ELR (cell line): ENCODE measurements around the gene PFDN2.
A peak's percentile ranks its signal among the peaks of the same experiment; 100 is the strongest.

Source experiments
- DNase-seq: peaks from one replicate; pipeline ENCODE4 v3.0.0-alpha.2; 2015; ENCODE audit warnings: low read depth

PFDN2 gene

GRCh38 chr1:161138431-161138830, 20.6 kb upstream of the PFDN2 start:
- no peak for DNase-seq

GRCh38 chr1:161137881-161138280, 20.0 kb upstream of the PFDN2 start:
- DNase-seq = no peak

DNA sequence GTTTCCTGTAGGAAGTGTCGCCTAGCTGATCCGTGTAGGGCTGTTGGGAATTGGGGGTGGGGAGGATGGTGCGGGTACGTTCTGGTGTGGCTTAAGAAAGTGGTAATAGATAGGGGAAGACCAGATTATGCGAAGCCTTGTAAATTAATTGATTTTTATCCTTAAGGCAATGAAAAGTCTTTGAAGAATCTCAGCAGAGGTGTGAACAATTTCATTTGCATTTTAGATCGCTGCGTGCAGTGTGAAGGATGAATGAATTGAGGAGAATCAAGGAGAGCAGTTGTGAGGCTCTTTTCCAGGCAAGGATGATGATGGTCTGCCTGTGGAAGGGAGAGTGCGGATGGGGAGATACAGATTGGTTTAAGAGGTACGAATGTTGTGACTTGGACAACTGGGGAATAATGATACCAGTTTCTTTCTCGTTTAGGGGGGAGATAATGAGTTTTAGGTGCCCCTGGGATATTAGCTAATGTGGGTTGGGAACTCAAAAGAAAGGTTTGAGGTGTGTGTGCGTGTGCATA, 15.4 kb upstream of the PFDN2 start:
- DNase-seq = peak; percentile 38

DNA sequence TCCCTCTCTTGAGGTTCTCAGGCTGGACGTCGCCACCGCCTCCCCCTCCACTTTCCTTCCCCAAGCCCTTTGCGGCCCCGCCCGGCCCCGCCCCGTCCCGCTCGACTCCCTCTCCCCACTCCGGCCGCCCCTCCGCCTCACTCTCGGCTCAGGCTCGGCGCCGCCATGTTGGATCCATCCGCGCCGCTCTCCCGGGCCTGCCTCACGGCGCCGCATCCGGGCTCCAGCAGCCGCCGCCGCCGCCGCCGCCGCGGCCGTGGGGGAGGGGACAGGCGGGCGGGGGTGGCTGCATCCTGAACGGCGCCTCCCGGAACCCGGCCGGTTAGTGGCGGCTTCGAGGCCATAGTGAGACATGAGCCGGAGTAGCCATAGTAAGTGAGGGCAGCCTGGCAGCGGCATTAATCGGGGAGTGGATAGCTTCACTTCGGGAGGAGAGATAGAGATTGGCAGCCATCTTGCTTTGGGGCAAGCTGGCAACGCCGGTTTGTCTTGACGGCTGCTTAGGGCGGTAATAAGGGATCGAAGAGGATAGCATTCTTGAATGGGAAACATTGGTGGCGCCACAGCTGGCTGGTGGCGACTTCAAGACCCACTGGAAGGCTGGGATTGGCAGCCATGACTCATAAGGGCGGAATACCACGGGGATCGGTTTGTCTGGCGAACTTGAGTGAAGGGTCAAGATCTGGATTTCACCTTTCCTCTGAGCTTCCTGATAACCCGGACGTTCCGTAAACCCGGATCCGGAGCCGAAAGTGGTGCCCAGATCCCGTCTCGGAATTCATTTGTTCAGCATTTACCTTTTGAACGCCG, 14.8 kb upstream of the PFDN2 start, which contains the start of gene DEDD:
Gene DEDD, minus strand, starts transcription at position 258 of the 810 bp plus-strand sequence. CDS start 8,205 bp downstream, outside the sequence.
- DNase-seq = peak; percentile 97

GRCh38 chr1:161131523-161132409, 13.9 kb upstream of the PFDN2 start:
- DNase-seq = peak; percentile 42

- DNase-seq = no peak
Measured at GRCh38 chr1:161130266-161130665, 12.4 kb upstream of the PFDN2 start.

- no peak for DNase-seq
Measured at GRCh38 chr1:161128591-161129420, 11.0 kb upstream of the PFDN2 start.

DNA sequence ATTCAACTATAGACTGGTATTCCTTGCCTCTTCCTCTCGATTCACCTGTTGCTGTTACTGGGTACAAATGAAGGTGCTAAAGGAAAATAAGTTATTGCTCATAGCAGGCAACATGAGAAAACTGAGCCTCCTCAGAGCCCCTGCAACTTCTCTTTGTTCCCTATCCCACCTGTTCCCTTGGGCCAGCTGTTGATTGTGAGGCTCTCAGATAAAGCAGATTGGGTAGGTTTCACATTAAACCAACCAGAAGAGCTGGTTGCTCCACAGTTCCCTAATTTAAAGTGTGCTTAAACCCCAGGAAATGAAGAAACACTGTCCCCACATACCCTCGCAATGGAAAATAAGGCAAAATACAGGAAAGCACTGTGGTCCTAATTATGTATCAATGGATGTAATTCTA, 9.8 kb upstream of the PFDN2 start:
- DNase-seq = no peak

GRCh38 chr1:161122967-161123366, 5.1 kb upstream of the PFDN2 start:
- DNase-seq = no peak

DNA sequence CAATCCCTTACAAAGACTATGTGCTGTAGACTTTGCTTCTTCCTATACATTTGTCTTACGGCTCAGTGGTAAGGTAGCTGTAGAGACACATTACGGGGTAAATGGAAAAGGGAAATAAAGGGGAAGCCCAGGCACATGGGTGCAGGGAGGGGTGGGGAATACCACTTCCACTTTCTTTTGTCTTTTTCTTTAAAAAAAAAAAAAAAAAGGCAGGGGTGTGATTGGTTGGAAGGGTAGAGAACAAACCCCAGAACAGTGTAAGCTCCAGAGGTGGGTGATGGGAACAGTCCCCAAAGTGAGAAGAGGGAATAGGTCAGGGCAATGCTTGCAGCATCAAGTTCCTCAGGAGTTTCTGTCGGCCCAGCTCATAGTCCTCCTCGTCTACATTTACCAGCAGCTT, 4.0 kb upstream of the PFDN2 start:
- DNase-seq = no peak

DNA sequence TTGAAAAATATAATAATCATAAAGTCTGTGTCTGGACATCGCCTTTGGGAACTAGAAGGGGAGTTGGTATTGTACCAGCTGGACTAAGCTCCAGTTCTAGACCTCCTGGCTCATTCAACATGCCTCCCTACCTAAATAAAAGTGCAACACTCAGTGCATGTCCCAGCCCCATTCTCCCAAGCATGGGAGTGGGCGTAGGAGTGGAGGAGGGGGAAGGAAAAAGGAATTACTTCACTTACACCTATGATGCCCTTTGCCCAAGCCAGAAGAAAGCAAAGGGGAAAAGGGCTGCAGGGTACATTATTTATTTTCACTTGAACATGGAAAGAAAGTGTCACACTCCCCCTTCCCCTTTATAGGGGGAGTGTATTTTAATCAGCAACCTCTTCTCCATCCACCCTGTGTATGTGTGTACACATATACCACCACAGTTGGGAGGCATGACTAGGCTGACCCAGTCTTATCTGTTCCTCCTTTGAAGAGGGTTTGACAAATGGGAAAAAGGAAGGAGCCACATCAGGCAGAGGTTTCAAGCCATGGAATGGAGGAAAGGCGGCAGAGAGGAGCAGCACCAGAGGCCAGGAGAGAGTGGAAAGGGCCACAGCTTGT, 3.3 kb upstream of the PFDN2 start:
- no peak for DNase-seq

- peak; percentile 84 for DNase-seq
Measured at GRCh38 chr1:161119092-161119903, 1.5 kb upstream of the PFDN2 start.

DNA sequence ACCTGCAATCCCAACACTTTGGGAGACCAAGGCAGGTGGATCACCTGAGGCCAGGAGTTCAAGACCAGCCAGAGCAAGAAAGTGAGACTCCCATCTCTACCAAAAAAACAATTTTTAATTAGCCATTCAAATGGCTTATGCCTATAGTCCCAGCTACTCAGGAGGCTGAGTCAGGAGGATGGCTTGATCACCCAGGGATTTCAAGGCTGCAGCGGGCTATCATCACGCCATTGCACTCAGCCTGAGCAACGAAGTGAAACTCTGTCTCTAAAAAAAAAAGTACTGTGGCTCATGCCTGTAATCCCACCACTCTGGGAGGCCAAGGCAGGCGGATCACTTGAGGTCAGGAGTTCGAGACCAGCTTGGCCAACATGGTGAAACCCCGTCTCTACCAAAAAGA, 1.9 kb downstream of the PFDN2 start:
- DNase-seq = peak; percentile 53

GRCh38 chr1:161115132-161115711, 2.6 kb downstream of the PFDN2 start:
- DNase-seq = peak; percentile 99

DNA sequence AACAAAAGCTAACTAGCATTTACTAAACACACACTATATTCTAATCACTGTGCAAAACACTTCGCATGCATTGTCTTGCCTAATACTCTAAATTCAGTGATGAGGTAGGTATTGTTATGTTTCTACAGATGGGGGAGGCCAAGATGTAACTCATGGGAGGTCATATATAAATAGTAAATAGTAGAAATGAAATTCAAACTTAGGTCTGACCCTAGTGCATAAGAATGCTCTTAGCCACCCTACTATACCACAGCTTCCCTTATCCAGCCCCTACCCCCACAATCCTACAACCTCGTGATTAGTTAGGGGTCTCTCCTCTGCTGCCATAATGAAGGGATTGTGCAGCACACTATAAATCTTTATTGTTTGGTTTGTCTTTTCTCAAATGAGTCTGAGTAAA, 3.3 kb downstream of the PFDN2 start:
- DNase-seq = peak; percentile 61

DNA sequence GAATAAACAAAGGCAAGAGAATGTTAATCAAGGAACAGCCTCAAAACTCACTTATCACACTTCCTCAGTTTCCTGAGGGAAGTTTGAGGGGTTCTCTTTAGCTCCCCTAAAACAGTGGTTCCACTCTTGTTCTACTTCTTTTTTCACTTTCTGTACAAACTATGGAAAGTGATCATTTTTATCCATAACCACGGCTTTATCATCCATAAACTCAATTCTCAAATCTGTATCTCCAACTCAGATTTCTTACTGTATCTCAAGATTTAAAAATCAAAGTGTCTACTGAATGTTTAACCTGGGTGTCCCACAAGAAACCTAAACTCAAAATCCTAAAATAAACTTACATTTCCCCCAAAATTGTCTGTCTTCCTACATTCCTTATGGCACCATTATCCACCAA, 3.9 kb downstream of the PFDN2 start:
- DNase-seq = no peak

GRCh38 chr1:161111527-161111926, 6.3 kb downstream of the PFDN2 start:
- no peak for DNase-seq

GRCh38 chr1:161111117-161111516, 6.7 kb downstream of the PFDN2 start:
- no peak for DNase-seq

DNA sequence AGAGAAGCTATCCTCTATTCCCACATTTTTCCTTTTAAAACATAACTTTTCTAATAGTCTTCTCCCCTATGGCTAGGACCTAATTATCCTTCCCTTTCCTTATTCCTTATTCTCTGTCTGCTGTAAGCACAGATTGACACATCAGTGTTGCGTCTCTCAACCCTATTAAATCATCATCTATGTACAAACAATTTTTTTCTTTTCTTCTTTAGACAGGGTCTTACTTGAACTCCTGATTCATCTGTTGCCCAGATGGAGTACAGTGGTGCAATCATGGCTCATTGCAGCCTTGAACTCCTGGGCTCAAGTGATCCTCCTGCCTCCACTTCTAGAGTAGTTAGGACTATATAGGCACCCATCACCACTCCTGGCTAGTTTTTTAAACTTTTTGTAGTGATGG, 11.4 kb downstream of the PFDN2 start:
- DNase-seq = no peak

- DNase-seq = no peak
Measured at GRCh38 chr1:161100556-161100955, 17.3 kb downstream of the PFDN2 start.
